HG02759 (cell line): ENCODE measurements around the gene PSMA8.
"Not testable (repeated sequence)": the region's sequence is repeated elsewhere in the genome, so short reads cannot be mapped to it uniquely, and the experiment has no call there.

Experiments
- ATAC-seq: cut with Tn5 transposase; IDR thresholded peaks from one replicate; pipeline ENCODE4 v1.9.1; 2021; ENCODE audit warnings: mild to moderate bottlenecking, moderate library complexity; ENCODE audit not compliant: unreplicated experiment

The PSMA8 gene

GRCh38 chr18:26228562-26229260, 95.0 kb downstream of the PSMA8 start:
- no peak for ATAC-seq

DNA sequence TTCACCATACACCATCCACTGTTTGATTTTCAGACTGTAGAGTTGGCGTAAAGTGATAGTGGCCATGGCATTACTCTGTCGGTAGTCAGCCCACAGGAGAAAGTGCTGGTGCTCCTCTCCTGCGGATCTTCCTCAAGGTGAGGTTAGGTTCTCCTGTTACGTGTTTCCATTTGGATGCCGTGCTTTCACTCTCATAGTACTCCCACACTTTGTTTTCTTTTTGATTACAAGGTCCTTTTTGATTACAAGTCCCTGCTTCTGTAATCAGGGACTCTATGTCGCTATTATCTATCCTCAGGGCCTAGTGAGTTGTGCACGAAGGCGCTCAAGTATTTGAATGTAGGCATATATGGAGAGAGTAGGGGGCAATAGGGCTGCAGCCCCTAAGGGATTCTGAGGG, 96.8 kb downstream of the PSMA8 start:
- no peak for ATAC-seq

GRCh38 chr18:26233208-26233607, 99.5 kb downstream of the PSMA8 start:
- ATAC-seq: no peak

DNA sequence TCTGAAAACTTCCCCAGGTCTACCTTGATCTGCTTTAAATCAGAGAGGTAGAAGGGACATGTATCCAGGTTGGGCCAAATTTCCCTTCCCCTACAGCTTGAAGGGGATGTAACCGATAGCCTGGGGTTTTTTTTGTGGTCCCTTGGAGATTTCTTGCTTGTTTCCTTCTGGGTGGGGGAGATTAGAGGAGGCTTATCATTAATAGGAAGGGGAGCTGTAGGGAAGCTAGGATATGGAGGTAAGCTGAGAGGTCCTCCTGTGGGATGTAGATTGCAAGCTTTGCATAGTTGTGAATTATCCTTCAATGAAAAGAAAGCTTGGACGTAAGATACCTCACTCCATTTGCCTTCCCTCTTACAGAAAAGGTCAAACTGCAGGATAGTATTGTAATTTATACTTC, 103.7 kb downstream of the PSMA8 start:
- ATAC-seq: not testable (repeated sequence)

- ATAC-seq: not testable (repeated sequence)
Measured at GRCh38 chr18:26238718-26239117, 105.0 kb downstream of the PSMA8 start.

DNA sequence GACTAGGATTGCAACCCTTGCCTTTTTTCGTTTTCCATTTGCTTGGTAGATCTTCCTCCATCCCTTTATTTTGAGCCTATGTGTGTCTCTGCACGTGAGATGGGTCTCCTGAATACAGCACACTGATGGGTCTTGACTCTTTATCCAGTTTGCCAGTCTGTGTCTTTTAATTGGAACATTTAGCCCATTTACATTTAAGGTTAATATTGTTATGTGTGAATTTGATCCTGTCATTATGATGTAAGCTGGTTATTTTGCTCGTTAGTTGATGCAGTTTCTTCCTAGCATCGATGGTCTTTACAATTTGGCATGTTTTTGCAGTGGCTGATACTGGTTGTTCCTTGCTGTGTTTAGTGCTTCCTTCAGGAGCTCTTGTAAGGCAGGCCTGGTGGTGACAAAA, 108.7 kb downstream of the PSMA8 start:
- ATAC-seq: not testable (repeated sequence)
